Measurements from ENCODE around the gene TMTC2. TPM values are rescaled to one million over a fixed set of nuclear protein-coding genes. Genes with fewer than 3 reads are reported as not detected.

The TMTC2 gene
- total RNA-seq, 6 experiments from 2014 or later = 0.75 to 3.2 (median 1.1) TPM

- TF ChIP-seq CTCF (IDR thresholded peaks at IDR 0.05) = no peak
- H3K4me3 Mint-ChIP-seq = no peak overlapping the region
- H3K27ac Mint-ChIP-seq = no peak overlapping the region
- peaks cover 31% of the 10 kb centered on the region for H3K9me3 Mint-ChIP-seq
- no peaks in the 10 kb centered on the region for H3K36me3 Mint-ChIP-seq (ENCODE audit: low read depth)
- no peaks in the 10 kb centered on the region for H3K4me1 Mint-ChIP-seq (ENCODE audit: low read depth)
- H3K27me3 Mint-ChIP-seq (ENCODE audit: insufficient read depth) = no peaks in the 10 kb centered on the region
- no peak for DNase-seq
These were observed 355.9 kb downstream of the TMTC2 start for GRCh38 chr12:83042441-83043200.

GRCh38 chr12:83044736-83045135, 358.0 kb downstream of the TMTC2 start:
- Mint-ChIP-seq H3K4me3 (no peak overlapping the region), H3K9me3 (peaks cover 34% of the 10 kb centered on the region), H3K4me1 (ENCODE audit: low read depth) (no peaks in the 10 kb centered on the region), H3K36me3 (ENCODE audit: low read depth) (no peaks in the 10 kb centered on the region), H3K27me3 (ENCODE audit: insufficient read depth) (no peaks in the 10 kb centered on the region), H3K27ac (no peak overlapping the region)
- no peak for TF ChIP-seq CTCF (IDR thresholded peaks at IDR 0.05)
- no peak for DNase-seq

- Mint-ChIP-seq H3K27me3 (ENCODE audit: insufficient read depth) (no peaks in the 10 kb centered on the region), H3K27ac (no peak overlapping the region), H3K4me1 (ENCODE audit: low read depth) (no peaks in the 10 kb centered on the region), H3K9me3 (peaks cover 27% of the 10 kb centered on the region), H3K4me3 (no peak overlapping the region), H3K36me3 (ENCODE audit: low read depth) (no peaks in the 10 kb centered on the region)
- no peak for TF ChIP-seq CTCF (IDR thresholded peaks at IDR 0.05)
- no peak for DNase-seq
These were observed 359.3 kb downstream of the TMTC2 start for GRCh38 chr12:83046019-83046418.

GRCh38 chr12:83049306-83049705, 362.6 kb downstream of the TMTC2 start:
- H3K4me3 Mint-ChIP-seq = no peak overlapping the region
- no peak for TF ChIP-seq CTCF (IDR thresholded peaks at IDR 0.05)
- H3K9me3 Mint-ChIP-seq = peaks cover 24% of the 10 kb centered on the region
- DNase-seq = no peak
- no peaks in the 10 kb centered on the region for H3K4me1 Mint-ChIP-seq (ENCODE audit: low read depth)
- H3K36me3 Mint-ChIP-seq (ENCODE audit: low read depth) = no peaks in the 10 kb centered on the region
- H3K27me3 Mint-ChIP-seq (ENCODE audit: insufficient read depth) = no peaks in the 10 kb centered on the region
- H3K27ac Mint-ChIP-seq = no peak overlapping the region

GRCh38 chr12:83052890-83053541, 366.3 kb downstream of the TMTC2 start:
- no peaks in the 10 kb centered on the region for H3K27me3 Mint-ChIP-seq (ENCODE audit: insufficient read depth)
- H3K9me3 Mint-ChIP-seq = peaks cover 31% of the 10 kb centered on the region
- H3K27ac Mint-ChIP-seq = no peak overlapping the region
- H3K36me3 Mint-ChIP-seq (ENCODE audit: low read depth) = no peaks in the 10 kb centered on the region
- TF ChIP-seq CTCF (IDR thresholded peaks at IDR 0.05) = no peak
- no peaks in the 10 kb centered on the region for H3K4me1 Mint-ChIP-seq (ENCODE audit: low read depth)
- no peak overlapping the region for H3K4me3 Mint-ChIP-seq
- DNase-seq = no peak
